Suprapubic skin (tissue), 4 donors: ENCODE results near the gene TKT. TPM values are rescaled to one million over a fixed set of nuclear protein-coding genes. Genes with fewer than 3 reads are reported as not detected.
"Not testable (repeated sequence)": the region's sequence is repeated elsewhere in the genome, so short reads cannot be mapped to it uniquely, and the experiment has no call there.

Experiments
- DNase-seq, 2 donors: peaks; one replicate each; pipeline ENCODE4 v3.0.0-alpha.2; 2019; ENCODE audit warnings: low spot score in 2 of 2
- H3K27ac ChIP-seq: fragments of 200-600 bp; sonication (generic); one replicate; pipeline ENCODE4 v1.5.1; 2019
- H3K27me3 ChIP-seq: fragments of 200-600 bp; sonication (generic); one replicate; pipeline ENCODE4 v1.5.1; 2019
- H3K36me3 ChIP-seq: fragments of 200-600 bp; sonication (generic); one replicate; pipeline ENCODE4 v1.5.1; 2019
- H3K4me1 ChIP-seq: fragments of 200-600 bp; sonication (generic); one replicate; pipeline ENCODE4 v1.5.1; 2019
- H3K4me3 ChIP-seq: fragments of 200-600 bp; sonication (generic); one replicate; pipeline ENCODE4 v1.5.1; 2019; ENCODE audit warnings: mild to moderate bottlenecking
- H3K9me3 ChIP-seq: fragments of 200-600 bp; sonication (generic); one replicate; pipeline ENCODE4 v1.5.1; 2019
- CTCF ChIP-seq, 2 donors: fragments of 200-600 bp in 1 of 2; fragments of 450-650 bp in 1 of 2; sonication (generic) in 1 of 2; IDR thresholded peaks; one replicate each; pipeline ENCODE4 v1.5.1; 2016 to 2019; ENCODE audit warnings: antibody characterized with exemption in 2 of 2, mild to moderate bottlenecking in 1 of 2, moderate library complexity in 1 of 2
- EP300 ChIP-seq: sonication (generic); formaldehyde crosslinking; IDR thresholded peaks from one replicate; pipeline ENCODE4 v1.6.1; 2017; ENCODE audit warnings: antibody characterized with exemption
- POLR2A ChIP-seq, 2 donors: fragments of 450-650 bp; IDR thresholded peaks; one replicate each; pipeline ENCODE4 v1.6.1; 2017; ENCODE audit warnings: antibody characterized with exemption in 2 of 2, mild to moderate bottlenecking in 2 of 2, moderate library complexity in 2 of 2
- POLR2AphosphoS5 ChIP-seq, 3 donors: sonication (generic); formaldehyde crosslinking; IDR thresholded peaks; one replicate each; pipeline ENCODE4 v1.6.1; 2017; ENCODE audit warnings: antibody characterized with exemption in 3 of 3
- WGBS: methylation state at CpG from one replicate; pipeline ENCODE4 v1.1.5; 2018; 5-methylcytosine and 5-hydroxymethylcytosine counted together
- total RNA-seq, 4 donors: library from RNA; depleted of rRNA; stranded (reverse); fragments of >200 nt; gene quantifications; one replicate each; pipeline ENCODE4 v1.1.0, GENCODE V29; 2016

TKT gene
- total RNA-seq, result 100 to 1,000 TPM; 107 to 194 (median 155) TPM

- H3K27ac ChIP-seq, result peak within 1 kb of the TSS; percentile 84
- H3K27me3 ChIP-seq, result no peaks in the 10 kb centered on the region
- peak; percentile 88 to 91 for DNase-seq
- TF ChIP-seq EP300 (no peak), POLR2AphosphoS5 (IDR thresholded peaks at IDR 0.05) (no peak), POLR2A (IDR thresholded peaks at IDR 0.05) (no peak), CTCF (IDR thresholded peaks at IDR 0.05) (no peak)
- H3K4me3 ChIP-seq, result peak within 1 kb of the TSS; percentile 91
- H3K9me3 ChIP-seq, result no peaks in the 10 kb centered on the region
- no peaks in the 10 kb centered on the region for H3K36me3 ChIP-seq
- 70% methylated on average over 10 of the region's 66 CpGs for WGBS
- peaks cover 28% of the 10 kb centered on the region for H3K4me1 ChIP-seq
Observed at GRCh38 chr3:53255775-53256703, at the start of gene TKT. TKT (minus strand) TSS chr3:53256022; CDS start chr3:53255942, 80 bp downstream.

GRCh38 chr3:53303957-53304356 is 48.1 kb upstream of the TKT start:
- 37% methylated on average over 3 of the region's 3 CpGs for WGBS
- Histone ChIP-seq H3K36me3 (peaks cover 60% of the 10 kb centered on the region), H3K4me1 (no peaks in the 10 kb centered on the region)

GRCh38 chr3:53303549-53303948 is 47.7 kb upstream of the TKT start:
- no peaks in the 10 kb centered on the region for H3K27me3 ChIP-seq
- peaks cover 60% of the 10 kb centered on the region for H3K36me3 ChIP-seq
- H3K27ac ChIP-seq, result no peak overlapping the region
- no peaks in the 10 kb centered on the region for H3K4me1 ChIP-seq
- no peaks in the 10 kb centered on the region for H3K9me3 ChIP-seq
- DNase-seq, result no peak
- TF ChIP-seq CTCF (IDR thresholded peaks at IDR 0.05), result no peak
- TF ChIP-seq POLR2AphosphoS5 (IDR thresholded peaks at IDR 0.05), result no peak
- TF ChIP-seq POLR2A (IDR thresholded peaks at IDR 0.05), result no peak
- TF ChIP-seq EP300, result no peak
- no peak overlapping the region for H3K4me3 ChIP-seq
- 46% methylated on average over 3 of the region's 3 CpGs for WGBS

More at GRCh38 chr3:53303957-53304356, 48.1 kb upstream of the TKT start:
- no peaks in the 10 kb centered on the region for H3K9me3 ChIP-seq
- H3K4me3 ChIP-seq, result no peak overlapping the region
- DNase-seq, result no peak
- no peak for TF ChIP-seq POLR2AphosphoS5 (IDR thresholded peaks at IDR 0.05)
- no peak for TF ChIP-seq POLR2A (IDR thresholded peaks at IDR 0.05)
- no peak for TF ChIP-seq EP300
- TF ChIP-seq CTCF (IDR thresholded peaks at IDR 0.05), result no peak
- no peak overlapping the region for H3K27ac ChIP-seq
- no peaks in the 10 kb centered on the region for H3K27me3 ChIP-seq

- H3K9me3 ChIP-seq, result no peaks in the 10 kb centered on the region
- no peak for TF ChIP-seq POLR2A (IDR thresholded peaks at IDR 0.05)
- no peak for TF ChIP-seq POLR2AphosphoS5 (IDR thresholded peaks at IDR 0.05)
- TF ChIP-seq EP300, result no peak
- TF ChIP-seq CTCF (IDR thresholded peaks at IDR 0.05), result no peak
- no peaks in the 10 kb centered on the region for H3K4me1 ChIP-seq
- DNase-seq, result no peak
- no peak overlapping the region for H3K27ac ChIP-seq
- no peaks in the 10 kb centered on the region for H3K27me3 ChIP-seq
- no peak overlapping the region for H3K4me3 ChIP-seq
- WGBS, result 93% methylated on average over 3 of the region's 3 CpGs
- peaks cover 52% of the 10 kb centered on the region for H3K36me3 ChIP-seq
Observed at GRCh38 chr3:53300826-53301225, 45.0 kb upstream of the TKT start.

GRCh38 chr3:53299611-53300023 is 43.8 kb upstream of the TKT start:
- H3K27ac ChIP-seq, result not testable (repeated sequence)
- 49% methylated on average over 5 of the region's 5 CpGs for WGBS

More at GRCh38 chr3:53299611-53300023, 43.8 kb upstream of the TKT start:
- TF ChIP-seq CTCF (IDR thresholded peaks at IDR 0.05), result peak; percentile 58 to 84
- not testable (repeated sequence) for DNase-seq, H3K4me3 ChIP-seq, H3K27me3 ChIP-seq, H3K4me1 ChIP-seq, H3K9me3 ChIP-seq
- H3K36me3 ChIP-seq, result peaks cover 56% of the 10 kb centered on the region
